ENCODE results near the gene SUPT5H. TPM values are rescaled to one million over a fixed set of nuclear protein-coding genes. Genes with fewer than 3 reads are reported as not detected.

SUPT5H gene
- total RNA-seq, 2 experiments from 2014 or later = 179 to 189 TPM

DNA sequence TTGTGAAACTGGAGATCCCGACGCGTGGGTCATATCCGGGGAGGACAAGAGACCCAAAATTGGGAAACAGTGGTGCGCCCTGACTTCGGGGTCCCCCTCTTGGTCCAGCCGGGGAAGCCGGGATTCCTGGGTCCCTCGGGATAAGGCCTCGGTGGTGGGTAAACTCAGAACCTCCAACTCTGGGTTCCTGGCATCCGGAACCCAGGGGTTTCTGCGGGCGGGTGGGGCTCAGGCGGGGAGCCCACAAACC lies 38.0 kb upstream of the SUPT5H start:
- CTCF ChIA-PET = interaction anchor here (1.0 to 4.1 kb wide), 3 partner anchors 9 to 71 kb away, joined by 3 to 56 read pairs (median 3); partner anchors contain the start of gene GMFG
- POLR2A ChIA-PET = interaction anchor here (0.6 to 3.3 kb wide), 4 partner anchors 9 to 28 kb away, joined by 3 to 20 read pairs (median 12); partner anchors contain the start of gene RPS16

DNA sequence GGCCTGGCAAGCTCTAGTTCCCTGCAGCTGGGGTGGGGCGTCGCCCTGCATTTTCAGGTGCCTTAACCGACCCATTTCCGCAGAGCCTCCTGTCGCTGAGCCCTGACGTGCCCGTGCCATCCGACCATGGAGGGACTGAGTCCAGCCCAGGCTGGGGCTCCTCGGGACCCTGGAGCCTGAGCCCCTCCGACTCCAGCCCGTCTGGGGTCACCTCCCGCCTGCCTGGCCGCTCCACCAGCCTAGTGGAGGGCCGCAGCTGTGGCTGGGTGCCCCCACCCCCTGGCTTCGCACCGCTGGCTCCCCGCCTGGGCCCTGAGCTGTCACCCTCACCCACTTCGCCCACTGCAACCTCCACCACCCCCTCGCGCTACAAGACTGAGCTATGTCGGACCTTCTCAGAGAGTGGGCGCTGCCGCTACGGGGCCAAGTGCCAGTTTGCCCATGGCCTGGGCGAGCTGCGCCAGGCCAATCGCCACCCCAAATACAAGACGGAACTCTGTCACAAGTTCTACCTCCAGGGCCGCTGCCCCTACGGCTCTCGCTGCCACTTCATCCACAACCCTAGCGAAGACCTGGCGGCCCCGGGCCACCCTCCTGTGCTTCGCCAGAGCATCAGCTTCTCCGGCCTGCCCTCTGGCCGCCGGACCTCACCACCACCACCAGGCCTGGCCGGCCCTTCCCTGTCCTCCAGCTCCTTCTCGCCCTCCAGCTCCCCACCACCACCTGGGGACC lies 37.6 kb upstream of the SUPT5H start:
- POLR2A ChIA-PET = interaction anchor here (1.1 to 3.3 kb wide), 4 partner anchors 8 to 28 kb away, joined by 4 to 20 read pairs (median 12); partner anchors contain the start of gene RPS16
- CTCF ChIA-PET = interaction anchor here (1.0 to 4.1 kb wide), 3 partner anchors 10 to 72 kb away, joined by 3 to 56 read pairs (median 3); partner anchors contain the start of gene GMFG

DNA sequence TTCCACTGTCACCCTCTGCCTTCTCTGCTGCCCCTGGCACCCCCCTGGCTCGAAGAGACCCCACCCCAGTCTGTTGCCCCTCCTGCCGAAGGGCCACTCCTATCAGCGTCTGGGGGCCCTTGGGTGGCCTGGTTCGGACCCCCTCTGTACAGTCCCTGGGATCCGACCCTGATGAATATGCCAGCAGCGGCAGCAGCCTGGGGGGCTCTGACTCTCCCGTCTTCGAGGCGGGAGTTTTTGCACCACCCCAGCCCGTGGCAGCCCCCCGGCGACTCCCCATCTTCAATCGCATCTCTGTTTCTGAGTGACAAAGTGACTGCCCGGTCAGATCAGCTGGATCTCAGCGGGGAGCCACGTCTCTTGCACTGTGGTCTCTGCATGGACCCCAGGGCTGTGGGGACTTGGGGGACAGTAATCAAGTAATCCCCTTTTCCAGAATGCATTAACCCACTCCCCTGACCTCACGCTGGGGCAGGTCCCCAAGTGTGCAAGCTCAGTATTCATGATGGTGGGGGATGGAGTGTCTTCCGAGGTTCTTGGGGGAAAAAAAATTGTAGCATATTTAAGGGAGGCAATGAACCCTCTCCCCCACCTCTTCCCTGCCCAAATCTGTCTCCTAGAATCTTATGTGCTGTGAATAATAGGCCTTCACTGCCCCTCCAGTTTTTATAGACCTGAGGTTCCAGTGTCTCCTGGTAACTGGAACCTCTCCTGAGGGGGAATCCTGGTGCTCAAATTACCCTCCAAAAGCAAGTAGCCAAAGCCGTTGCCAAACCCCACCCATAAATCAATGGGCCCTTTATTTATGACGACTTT lies 36.8 kb upstream of the SUPT5H start:
- POLR2A ChIA-PET = interaction anchor here (0.9 to 3.3 kb wide), 7 partner anchors 7 to 27 kb away, joined by 3 to 20 read pairs (median 4); partner anchors contain the start of gene RPS16
- CTCF ChIA-PET = interaction anchor here (1.0 to 4.1 kb wide), 3 partner anchors 11 to 73 kb away, joined by 3 to 56 read pairs (median 3); partner anchors contain the start of gene GMFG

DNA sequence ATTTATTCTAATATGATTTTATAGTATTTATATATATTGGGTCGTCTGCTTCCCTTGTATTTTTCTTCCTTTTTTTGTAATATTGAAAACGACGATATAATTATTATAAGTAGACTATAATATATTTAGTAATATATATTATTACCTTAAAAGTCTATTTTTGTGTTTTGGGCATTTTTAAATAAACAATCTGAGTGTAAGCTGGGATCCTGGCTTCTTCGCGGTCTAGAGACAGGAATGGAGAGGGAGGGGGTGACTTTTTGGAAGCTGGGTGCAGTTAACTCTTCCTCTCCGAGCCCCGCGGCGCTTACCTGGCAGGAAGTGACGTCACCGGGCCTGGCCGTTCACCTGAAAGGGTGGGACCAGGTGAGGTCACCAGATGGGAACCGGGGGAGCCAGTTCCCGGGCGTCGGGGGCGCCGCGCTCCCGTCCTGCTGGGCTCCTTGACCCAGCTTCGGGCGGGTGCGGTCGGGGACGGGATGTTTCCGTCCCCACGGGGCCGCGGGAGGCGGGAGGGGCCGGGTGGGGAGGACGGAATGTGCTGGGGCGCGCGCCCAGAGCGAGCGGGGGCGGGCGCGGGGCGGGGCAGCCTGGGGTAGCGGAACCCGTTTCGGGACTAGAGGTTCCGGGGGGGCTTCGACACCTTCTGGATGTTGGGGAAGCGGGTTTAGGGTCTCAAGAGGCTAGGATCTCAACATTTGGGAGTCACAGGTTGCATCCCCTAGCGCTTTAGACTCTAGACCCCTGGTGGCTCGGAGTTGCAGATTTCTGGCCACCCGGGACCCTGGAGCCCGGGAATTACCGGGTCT lies 36.0 kb upstream of the SUPT5H start:
- ChIA-PET POLR2A (interaction anchor here (0.9 to 1.7 kb wide), 3 partner anchors 8 to 26 kb away, joined by 3 to 4 read pairs (median 4); partner anchors contain the start of gene RPS16), CTCF (interaction anchor here (4.1 kb wide), 1 partner anchor 11 kb away, joined by 56 read pairs; no protein-coding TSS in a partner anchor)

DNA sequence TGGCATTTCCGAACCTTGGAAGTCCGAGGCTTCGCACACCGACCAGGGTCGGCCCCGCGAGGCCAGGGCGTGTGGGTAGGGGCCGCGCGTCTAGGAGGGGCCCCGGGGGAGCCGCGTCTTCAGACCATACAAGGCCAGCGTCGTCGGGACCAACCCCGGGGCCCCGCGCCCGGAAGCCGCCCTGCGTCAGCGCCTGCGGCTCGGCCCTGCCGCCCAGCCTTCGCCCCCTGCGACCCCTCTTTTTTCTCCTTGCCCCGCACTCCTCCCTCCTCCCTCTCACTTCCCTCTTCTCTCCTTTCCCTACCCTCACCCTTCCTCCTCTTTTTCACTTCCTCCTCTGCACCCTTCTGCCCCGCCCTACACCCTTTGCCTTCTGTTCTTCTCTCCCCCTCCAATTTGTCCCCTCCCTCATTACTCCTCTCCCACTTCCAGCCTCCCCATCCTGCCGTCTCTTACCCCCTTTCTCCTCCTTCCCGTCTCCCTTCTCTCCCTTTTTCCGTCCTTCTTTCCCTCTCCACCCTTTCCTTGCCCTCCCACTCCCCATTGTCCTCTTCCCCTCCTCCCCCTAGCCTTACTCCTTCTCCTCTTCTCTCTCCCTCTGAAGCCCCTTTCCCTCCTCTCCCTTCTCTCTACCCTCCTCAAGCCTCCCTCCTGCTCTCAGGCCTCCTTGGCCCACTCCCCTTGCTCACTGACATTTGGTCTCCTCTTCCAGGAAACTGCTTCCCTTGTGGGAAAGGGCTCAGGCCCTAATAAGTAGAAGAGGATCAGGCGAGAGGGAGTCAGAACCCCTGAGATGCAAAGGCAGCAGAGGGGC lies 35.2 kb upstream of the SUPT5H start:
- ChIA-PET POLR2A (interaction anchor here (1.0 to 1.7 kb wide), 2 partner anchors 9 to 12 kb away, joined by 3 to 4 read pairs; no protein-coding TSS in a partner anchor), CTCF (interaction anchor here (4.1 kb wide), 1 partner anchor 12 kb away, joined by 56 read pairs; no protein-coding TSS in a partner anchor)

DNA sequence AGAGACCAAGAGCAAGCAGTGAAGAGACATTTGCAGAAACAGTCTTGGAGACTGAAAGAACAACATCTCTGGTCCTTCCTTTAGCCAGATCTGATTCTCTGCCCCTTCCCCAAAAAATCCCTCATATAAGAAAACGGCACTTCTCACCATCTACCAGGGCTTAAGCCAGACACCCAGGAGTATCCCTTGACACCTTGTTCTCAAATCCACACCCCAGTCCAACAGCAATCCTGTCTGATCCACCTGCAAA lies 34.6 kb upstream of the SUPT5H start:
- ChIA-PET CTCF (interaction anchor here (0.7 to 2.2 kb wide), 6 partner anchors 10 to 122 kb away, joined by 3 to 72 read pairs (median 22); partner anchors contain the start of genes EID2B, MED29 and PAF1), POLR2A (interaction anchor here (1.0 to 2.2 kb wide), 2 partner anchors 12 to 15 kb away, joined by 3 to 13 read pairs; no protein-coding TSS in a partner anchor)

GRCh38 chr19:39411081-39411831 lies 34.1 kb upstream of the SUPT5H start:
- CTCF ChIA-PET = interaction anchor here (0.7 to 2.2 kb wide), 14 partner anchors 7 to 129 kb away, joined by 3 to 72 read pairs (median 6); partner anchors contain the start of genes EID2, EID2B, MED29 and PAF1
- POLR2A ChIA-PET = interaction anchor here (1.0 to 2.2 kb wide), 6 partner anchors 10 to 69 kb away, joined by 3 to 13 read pairs (median 5); partner anchors contain the start of genes RPS16 and SAMD4B

DNA sequence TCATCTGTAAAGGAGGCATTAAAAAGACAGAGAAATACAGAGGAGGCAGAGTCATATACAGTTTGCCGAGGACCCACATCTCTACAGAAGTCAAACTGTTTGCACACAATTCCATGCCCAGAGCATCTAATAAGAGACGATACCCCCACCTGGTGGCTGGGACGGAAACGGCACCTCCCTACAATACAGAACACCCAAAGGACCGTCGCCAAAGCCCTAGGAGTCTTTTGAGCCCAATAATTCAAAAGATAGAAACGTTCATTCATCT lies 33.6 kb upstream of the SUPT5H start:
- ChIA-PET POLR2A (interaction anchor here (1.0 to 2.2 kb wide), 6 partner anchors 10 to 70 kb away, joined by 3 to 13 read pairs (median 5); partner anchors contain the start of genes RPS16 and SAMD4B), CTCF (interaction anchor here (0.9 to 2.2 kb wide), 14 partner anchors 8 to 129 kb away, joined by 3 to 72 read pairs (median 6); partner anchors contain the start of genes EID2, EID2B, MED29 and PAF1)

DNA sequence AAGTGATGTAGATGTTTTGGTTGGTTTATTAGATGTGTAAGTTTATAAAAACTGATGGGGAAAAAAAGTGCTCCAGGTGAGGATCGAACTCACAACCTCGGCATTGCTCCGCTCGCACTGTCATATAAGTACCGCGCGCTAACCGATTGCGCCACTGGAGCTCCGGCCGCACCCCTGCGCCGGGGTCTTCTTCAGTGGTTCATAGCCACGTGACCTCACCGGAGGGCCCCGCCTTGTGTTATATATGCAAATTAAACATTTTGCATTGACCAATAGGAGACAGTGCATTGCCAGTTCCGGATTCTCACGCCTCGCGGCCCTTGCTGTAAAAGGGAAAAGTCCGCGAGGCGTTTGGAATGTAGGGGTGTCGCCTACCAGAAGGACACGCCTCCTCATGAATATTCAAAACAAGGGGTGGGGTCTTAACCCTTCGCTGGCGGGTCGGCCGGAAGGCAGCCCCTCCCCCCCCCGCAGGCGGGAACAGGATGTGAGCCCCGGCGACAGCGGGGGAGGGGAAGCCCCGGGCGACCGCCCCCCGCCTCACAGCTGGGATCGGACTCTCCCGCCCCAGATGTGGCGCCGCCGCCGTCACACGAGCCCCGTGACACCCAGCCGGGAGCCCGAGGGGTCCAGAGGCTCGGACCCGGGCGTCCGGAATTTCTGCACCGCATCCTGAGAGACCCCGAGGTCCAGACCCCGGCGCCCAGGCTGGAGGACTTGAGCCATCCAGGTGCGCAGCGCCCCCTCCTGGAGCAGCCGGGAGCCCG lies 33.1 kb upstream of the SUPT5H start, which contains the start of gene PLEKHG2:
TSS of gene PLEKHG2 (plus strand) at position 570 of the 767 bp plus-strand sequence. CDS start 1,418 bp downstream, outside the sequence.
- ChIA-PET POLR2A (interaction anchor here (1.1 to 2.2 kb wide), 5 partner anchors 11 to 70 kb away, joined by 3 to 13 read pairs (median 5); partner anchors contain the start of genes RPS16 and SAMD4B), CTCF (interaction anchor here (0.6 to 2.2 kb wide), 17 partner anchors 9 to 549 kb away, joined by 3 to 72 read pairs (median 4); partner anchors contain the start of genes EID2, EID2B, MED29 and PAF1)

- CTCF ChIA-PET = interaction anchor here (1.0 to 2.2 kb wide), 8 partner anchors 12 to 201 kb away, joined by 3 to 72 read pairs (median 6); partner anchors contain the start of genes MED29, PAF1 and RPS16
- POLR2A ChIA-PET = interaction anchor here (1.4 to 2.2 kb wide), 3 partner anchors 15 to 23 kb away, joined by 5 to 13 read pairs (median 7); partner anchors contain the start of gene RPS16
Observed at GRCh38 chr19:39412867-39413271, 32.5 kb upstream of the SUPT5H start.

GRCh38 chr19:39413272-39413910 lies 32.0 kb upstream of the SUPT5H start:
- POLR2A ChIA-PET = interaction anchor here (1.2 kb wide), 1 partner anchor 22 kb away, joined by 6 read pairs; the partner anchor contains the start of gene RPS16
- CTCF ChIA-PET = interaction anchor here (0.6 to 1.3 kb wide), 4 partner anchors 10 to 41 kb away, joined by 4 to 5 read pairs (median 4); no protein-coding TSS in a partner anchor

- CTCF ChIA-PET = interaction anchor here (0.6 to 1.4 kb wide), 5 partner anchors 9 to 40 kb away, joined by 4 to 8 read pairs (median 4); no protein-coding TSS in a partner anchor
- POLR2A ChIA-PET = interaction anchor here (1.2 kb wide), 1 partner anchor 22 kb away, joined by 6 read pairs; the partner anchor contains the start of gene RPS16
Observed at GRCh38 chr19:39413911-39414608, 31.3 kb upstream of the SUPT5H start.

- ChIA-PET CTCF (interaction anchor here (1.0 to 1.4 kb wide), 4 partner anchors 8 to 23 kb away, joined by 3 to 8 read pairs (median 4); no protein-coding TSS in a partner anchor), POLR2A (no interaction called here)
Observed at GRCh38 chr19:39415111-39416046, 30.0 kb upstream of the SUPT5H start.

Data from activated CD8-positive, alpha-beta memory T cell treated with anti-CD3 and anti-CD28 coated beads for 36 hours (primary cell).